A549 treated with dexamethasone at 1 μM for 4 hours (cell line): ENCODE measurements around the gene NEK1. TPM values are rescaled to one million over a fixed set of nuclear protein-coding genes. Genes with fewer than 3 reads are reported as not detected.

Experiments used
- total RNA-seq: library from RNA; stranded (reverse); fragments of 200-300 nt; extraction: Qiagen RNA extraction; gene quantifications from 5 replicates; pipeline ENCODE4 v1.2.3, GENCODE V29; 2022

The NEK1 gene, protein sequence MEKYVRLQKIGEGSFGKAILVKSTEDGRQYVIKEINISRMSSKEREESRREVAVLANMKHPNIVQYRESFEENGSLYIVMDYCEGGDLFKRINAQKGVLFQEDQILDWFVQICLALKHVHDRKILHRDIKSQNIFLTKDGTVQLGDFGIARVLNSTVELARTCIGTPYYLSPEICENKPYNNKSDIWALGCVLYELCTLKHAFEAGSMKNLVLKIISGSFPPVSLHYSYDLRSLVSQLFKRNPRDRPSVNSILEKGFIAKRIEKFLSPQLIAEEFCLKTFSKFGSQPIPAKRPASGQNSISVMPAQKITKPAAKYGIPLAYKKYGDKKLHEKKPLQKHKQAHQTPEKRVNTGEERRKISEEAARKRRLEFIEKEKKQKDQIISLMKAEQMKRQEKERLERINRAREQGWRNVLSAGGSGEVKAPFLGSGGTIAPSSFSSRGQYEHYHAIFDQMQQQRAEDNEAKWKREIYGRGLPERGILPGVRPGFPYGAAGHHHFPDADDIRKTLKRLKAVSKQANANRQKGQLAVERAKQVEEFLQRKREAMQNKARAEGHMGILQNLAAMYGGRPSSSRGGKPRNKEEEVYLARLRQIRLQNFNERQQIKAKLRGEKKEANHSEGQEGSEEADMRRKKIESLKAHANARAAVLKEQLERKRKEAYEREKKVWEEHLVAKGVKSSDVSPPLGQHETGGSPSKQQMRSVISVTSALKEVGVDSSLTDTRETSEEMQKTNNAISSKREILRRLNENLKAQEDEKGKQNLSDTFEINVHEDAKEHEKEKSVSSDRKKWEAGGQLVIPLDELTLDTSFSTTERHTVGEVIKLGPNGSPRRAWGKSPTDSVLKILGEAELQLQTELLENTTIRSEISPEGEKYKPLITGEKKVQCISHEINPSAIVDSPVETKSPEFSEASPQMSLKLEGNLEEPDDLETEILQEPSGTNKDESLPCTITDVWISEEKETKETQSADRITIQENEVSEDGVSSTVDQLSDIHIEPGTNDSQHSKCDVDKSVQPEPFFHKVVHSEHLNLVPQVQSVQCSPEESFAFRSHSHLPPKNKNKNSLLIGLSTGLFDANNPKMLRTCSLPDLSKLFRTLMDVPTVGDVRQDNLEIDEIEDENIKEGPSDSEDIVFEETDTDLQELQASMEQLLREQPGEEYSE (N-terminal part only)
- total RNA-seq = 2.6 to 3.3 TPM (median 3.0 TPM) in 5 replicates

DNA sequence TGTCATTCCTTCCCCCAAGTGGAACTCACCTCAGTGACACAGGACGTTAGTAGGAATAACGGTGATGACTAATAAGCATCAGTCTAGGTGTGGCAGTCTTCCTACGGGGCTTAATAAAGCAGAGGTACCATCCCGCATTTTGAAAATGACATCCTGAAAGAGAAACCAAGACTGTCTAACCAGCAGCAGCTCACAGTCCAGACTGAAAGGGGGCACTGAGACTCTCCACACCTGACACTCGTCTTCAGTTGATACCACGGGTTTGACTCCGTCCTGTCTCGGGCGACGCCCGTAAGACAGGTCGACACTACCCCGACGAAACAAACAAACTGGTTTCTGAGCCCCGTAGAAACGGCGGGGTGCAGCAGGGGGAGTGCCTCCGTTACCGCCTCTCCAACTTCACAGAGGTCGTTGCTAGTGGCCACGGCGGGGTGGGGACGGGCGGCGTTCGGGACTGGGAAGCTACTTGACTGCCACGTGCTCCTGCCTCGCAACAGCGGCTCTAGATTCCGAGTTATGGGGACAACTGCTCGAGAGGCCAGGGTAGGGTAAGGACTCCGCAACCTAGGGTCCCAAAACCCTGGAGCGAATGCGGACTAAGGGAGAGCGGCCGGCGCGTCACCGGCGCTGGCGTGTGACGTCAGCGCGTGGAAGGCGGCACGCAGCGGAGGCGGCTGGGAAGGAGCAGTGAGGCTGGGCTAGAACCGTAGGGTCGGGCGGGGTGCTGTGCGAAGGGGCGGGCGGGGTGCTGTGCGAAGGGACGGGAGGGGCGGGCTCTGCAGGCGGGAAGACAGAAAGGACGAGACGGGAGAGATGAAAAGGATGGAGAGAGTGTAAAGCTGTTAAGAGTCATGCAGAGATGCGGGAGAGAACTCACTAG is at the start of gene NEK1:
Gene NEK1, minus strand, starts transcription at position 593 of the 880 bp plus-strand sequence. CDS start 9,953 bp downstream, outside the sequence.

DNA sequence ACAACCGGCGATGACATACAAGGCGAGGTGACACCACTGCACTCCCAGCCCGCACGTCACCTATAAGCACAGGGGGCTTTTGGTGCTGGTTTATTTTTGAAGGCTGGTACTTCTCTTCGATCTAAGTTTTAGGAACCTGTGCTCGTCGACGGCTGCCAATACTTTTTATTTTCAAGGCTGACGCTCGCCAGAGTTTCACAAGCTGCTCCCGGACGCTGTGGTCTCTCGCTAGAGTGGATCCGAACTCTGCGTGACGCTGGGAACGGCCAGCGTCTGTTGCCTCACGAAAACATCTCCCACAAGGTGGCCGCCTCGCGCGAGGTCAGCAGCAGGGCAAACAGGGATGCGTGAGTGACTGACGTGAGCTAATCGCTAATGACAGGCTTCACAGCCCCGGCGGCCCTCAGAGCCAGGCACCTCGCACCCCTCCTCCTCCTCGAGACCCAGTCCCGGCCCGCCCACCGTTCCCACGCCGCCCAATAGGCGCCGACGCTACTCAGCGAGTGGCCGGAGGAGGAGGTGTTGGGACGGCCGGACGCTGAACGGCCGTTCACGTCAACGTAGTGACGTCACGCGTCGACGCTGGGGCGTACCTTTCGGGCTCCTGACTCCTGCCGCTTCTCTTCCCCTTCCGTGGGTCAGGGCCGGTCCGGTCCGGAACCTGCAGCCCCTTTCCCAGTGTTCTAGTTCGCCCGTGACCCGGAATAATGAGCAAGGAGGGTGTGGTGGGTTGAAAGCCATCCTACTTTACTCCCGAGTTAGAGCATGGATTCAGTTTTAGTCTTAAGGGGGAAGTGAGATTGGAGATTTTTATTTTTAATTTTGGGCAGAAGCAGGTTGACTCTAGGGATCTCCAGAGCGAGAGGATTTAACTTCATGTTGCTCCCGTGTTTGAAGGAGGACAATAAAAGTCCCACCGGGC is 7.8 kb upstream of the NEK1 start, which contains the start of gene CLCN3:
Gene CLCN3, plus strand, starts transcription at position 621 of the 922 bp plus-strand sequence. CDS start 15,351 bp downstream, outside the sequence.

Other genes with a start within 250 kb of the NEK1 start
- gene CLCN3, start 8.0 kb upstream of the NEK1 start, total RNA-seq = 14.0 to 21.6 TPM (median 20.6 TPM) in 5 replicates
- 14.2 to 16.0 TPM (median 15.2 TPM) in 5 replicates for gene HPF1, start 145.4 kb upstream of the NEK1 start, total RNA-seq